ENCODE measurements around the gene CLIP3. TPM values are rescaled to one million over a fixed set of nuclear protein-coding genes. Genes with fewer than 3 reads are reported as not detected.

Gene CLIP3
- total and polyA plus RNA-seq, 2 of the 13 experiments (the other 11 are each of a cell fraction or from before 2014, with no cell fraction given): 0.15 to 1.2 TPM

GRCh38 chr19:36054119-36054732 lies 21.6 kb upstream of the CLIP3 start, which contains the start of gene THAP8 (continued):
- peak; percentile 75; the same call in 1 of the 2 replicates for TF ChIP-seq ZNF800 (CRISPR knock-in tag; IDR thresholded peaks at IDR 0.05)
- TF ChIP-seq AGO1 (IDR thresholded peaks at IDR 0.05; ENCODE audit: low read depth, low read length, poor library complexity, severe bottlenecking): peak; percentile 21
- TF ChIP-seq HMG20A (CRISPR knock-in tag; IDR thresholded peaks at IDR 0.05; ENCODE audit: borderline replicate concordance): peak; percentile 28; the same call in 1 of the 2 replicates
- peak in 1 of 2 experiments; percentile 75; a peak in 2 of 4 replicates for TF ChIP-seq KLF16 (CRISPR knock-in tag; IDR thresholded peaks at IDR 0.05)
- TF ChIP-seq ZNF746 (CRISPR knock-in tag; IDR thresholded peaks at IDR 0.05): peak; percentile 85
- peak; percentile 40 for TF ChIP-seq TARDBP (CRISPR knock-in tag; IDR thresholded peaks at IDR 0.05)
- peak in 1 of 2 experiments; percentile 49; a peak in 2 of 4 replicates for TF ChIP-seq ATF4 (CRISPR knock-in tag; IDR thresholded peaks at IDR 0.05)
- peak; percentile 85 for TF ChIP-seq ZNF740 (CRISPR knock-in tag; IDR thresholded peaks at IDR 0.05)
- peak; percentile 89 for TF ChIP-seq MXD3 (CRISPR knock-in tag; IDR thresholded peaks at IDR 0.05)
- no peak for TF ChIP-seq ZNF263 (CRISPR knock-in tag; IDR thresholded peaks at IDR 0.05)
- TF ChIP-seq FOXO1 (CRISPR knock-in tag; IDR thresholded peaks at IDR 0.05): peak; percentile 71; the same call in 1 of the 2 replicates
- TF ChIP-seq ZBTB25 (CRISPR knock-in tag; IDR thresholded peaks at IDR 0.05): peak; percentile 91
- TF ChIP-seq EZH2 (conservative IDR thresholded peaks at IDR 0.05; ENCODE audit: low read depth, low read length): no peak
- TF ChIP-seq ZNF607 (CRISPR knock-in tag; IDR thresholded peaks at IDR 0.05; ENCODE audit: borderline replicate concordance): peak; percentile 84; the same call in 1 of the 2 replicates
- TF ChIP-seq CREBL2 (CRISPR knock-in tag; IDR thresholded peaks at IDR 0.05; ENCODE audit: borderline replicate concordance): no peak
- no peak for TF ChIP-seq MLLT10 (CRISPR knock-in tag; IDR thresholded peaks at IDR 0.05)
- TF ChIP-seq FOXA3 (CRISPR knock-in tag; IDR thresholded peaks at IDR 0.05): peak; percentile 70
- no peak for TF ChIP-seq NR3C1 (CRISPR knock-in tag; IDR thresholded peaks at IDR 0.05)
- TF ChIP-seq DR1 (CRISPR knock-in tag; IDR thresholded peaks at IDR 0.05): peak; percentile 66; the same call in 1 of the 2 replicates
- TF ChIP-seq TIGD3 (CRISPR knock-in tag; IDR thresholded peaks at IDR 0.05; ENCODE audit: borderline replicate concordance): peak; percentile 93; the same call in 1 of the 2 replicates
- TF ChIP-seq NRL (CRISPR knock-in tag; IDR thresholded peaks at IDR 0.05; ENCODE audit: borderline replicate concordance): peak; percentile 73; the same call in 1 of the 2 replicates
- TF ChIP-seq CCDC6 (CRISPR knock-in tag; IDR thresholded peaks at IDR 0.05): peak; percentile 26; the same call in 1 of the 2 replicates

Data from HepG2 (cell line).